Measurements from ENCODE around the gene GPR37.

GRCh38 chr7:124737760-124738300 is 27.8 kb downstream of the GPR37 start:
- TF ChIP-seq MAX (IDR thresholded peaks at IDR 0.05; ENCODE audit: low read depth) = no peak
- no peak for TF ChIP-seq RCOR1 (IDR thresholded peaks at IDR 0.05; ENCODE audit: low read length)
- no peak for TF ChIP-seq RAD21 (IDR thresholded peaks at IDR 0.05; ENCODE audit: low read length)
- TF ChIP-seq TAF1 (IDR thresholded peaks at IDR 0.05; ENCODE audit: borderline replicate concordance, low read depth, low read length) = no peak
- no peak for TF ChIP-seq CTCF (IDR thresholded peaks at IDR 0.05)
- no peak for TF ChIP-seq ZBTB33 (IDR thresholded peaks at IDR 0.05; ENCODE audit: borderline replicate concordance, low read depth)
- no peak for TF ChIP-seq POLR2AphosphoS5 (IDR thresholded peaks at IDR 0.05; ENCODE audit: low read depth, low read length)
- TF ChIP-seq NRF1 (IDR thresholded peaks at IDR 0.05; ENCODE audit: low read depth, low read length) = no peak
- no peak for TF ChIP-seq REST (IDR thresholded peaks at IDR 0.05; ENCODE audit: low read depth, low read length)

All from SK-N-SH (cell line).